ENCODE data around the gene MUS81. TPM values are rescaled to one million over a fixed set of nuclear protein-coding genes. Genes with fewer than 3 reads are reported as not detected.

Gene MUS81
- total and polyA plus RNA-seq, 11 donors, result 24.6 to 56.1 (median 35.9) TPM

DNA sequence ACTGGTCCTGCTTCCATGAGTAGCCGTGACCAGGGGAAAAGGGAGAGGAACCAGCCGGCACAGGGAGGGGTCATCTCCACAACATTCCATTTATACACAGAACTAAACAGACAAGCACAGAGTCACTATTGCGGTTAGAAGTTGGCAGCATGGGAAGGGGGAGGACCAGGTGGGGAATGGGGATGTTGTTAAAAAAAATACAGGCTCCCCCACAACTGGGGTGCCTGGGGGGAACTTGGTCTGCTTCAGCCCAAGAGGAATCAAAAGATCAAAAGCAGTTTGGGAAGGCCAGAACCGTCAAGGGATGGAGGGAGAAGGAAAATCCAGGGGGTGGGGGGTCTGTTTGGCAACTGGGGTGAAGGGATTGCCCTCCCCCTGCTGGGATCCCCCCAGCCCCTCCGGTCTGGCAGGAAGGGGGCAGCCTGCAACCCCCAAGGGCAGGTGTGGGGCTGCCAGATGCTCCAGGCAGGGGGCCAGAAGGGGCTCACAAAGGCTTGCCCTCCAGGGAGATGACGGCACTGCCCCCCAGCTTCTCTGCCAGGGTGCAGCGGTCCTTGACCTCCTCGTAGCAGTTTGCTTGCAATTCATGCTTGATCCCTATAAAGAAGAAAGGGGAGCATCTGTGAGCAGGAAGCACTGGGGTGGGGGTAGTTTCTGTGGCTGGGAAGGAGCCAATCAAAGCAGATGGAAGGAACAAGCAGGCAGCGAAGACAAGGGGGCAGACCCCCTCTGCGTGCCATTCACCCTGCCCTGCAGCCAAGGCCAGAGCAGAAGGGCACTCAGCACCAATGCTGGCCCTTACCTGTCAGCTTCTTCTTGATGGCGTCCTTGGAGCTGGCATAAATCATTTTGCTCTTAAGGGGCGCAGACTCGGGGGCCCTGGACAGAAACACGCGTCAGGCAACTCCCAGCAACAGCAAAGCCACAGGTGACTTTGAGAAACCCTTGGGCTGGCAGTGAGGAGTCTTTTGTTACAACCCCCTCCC lies 5.1 kb upstream of the MUS81 start:
- peaks cover 0 to 60% (median 50%) of the 10 kb centered on the region in 9 donors for H3K36me3 ChIP-seq
- H3K27me3 ChIP-seq, result no peaks in the 10 kb centered on the region
- DNase-seq (peak in 2 of 5 donors; percentile 18 to 57), ATAC-seq (no peak)
- H3K27ac ChIP-seq, result no peak overlapping the region
- WGBS, 4 donors, result 76 to 81% (median 78%) methylated on average over 15 of the region's 15 CpGs
- no peak overlapping the region for H3K4me3 ChIP-seq
- H3K4me1 ChIP-seq, result peaks cover 0 to 39% (median 18%) of the 10 kb centered on the region in 12 donors
- peaks cover 0 to 10% (median 2%) of the 10 kb centered on the region in 12 donors for H3K9me3 ChIP-seq
- TF ChIP-seq, protein P1, sequence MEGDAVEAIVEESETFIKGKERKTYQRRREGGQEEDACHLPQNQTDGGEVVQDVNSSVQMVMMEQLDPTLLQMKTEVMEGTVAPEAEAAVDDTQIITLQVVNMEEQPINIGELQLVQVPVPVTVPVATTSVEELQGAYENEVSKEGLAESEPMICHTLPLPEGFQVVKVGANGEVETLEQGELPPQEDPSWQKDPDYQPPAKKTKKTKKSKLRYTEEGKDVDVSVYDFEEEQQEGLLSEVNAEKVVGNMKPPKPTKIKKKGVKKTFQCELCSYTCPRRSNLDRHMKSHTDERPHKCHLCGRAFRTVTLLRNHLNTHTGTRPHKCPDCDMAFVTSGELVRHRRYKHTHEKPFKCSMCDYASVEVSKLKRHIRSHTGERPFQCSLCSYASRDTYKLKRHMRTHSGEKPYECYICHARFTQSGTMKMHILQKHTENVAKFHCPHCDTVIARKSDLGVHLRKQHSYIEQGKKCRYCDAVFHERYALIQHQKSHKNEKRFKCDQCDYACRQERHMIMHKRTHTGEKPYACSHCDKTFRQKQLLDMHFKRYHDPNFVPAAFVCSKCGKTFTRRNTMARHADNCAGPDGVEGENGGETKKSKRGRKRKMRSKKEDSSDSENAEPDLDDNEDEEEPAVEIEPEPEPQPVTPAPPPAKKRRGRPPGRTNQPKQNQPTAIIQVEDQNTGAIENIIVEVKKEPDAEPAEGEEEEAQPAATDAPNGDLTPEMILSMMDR (IDR thresholded peaks at IDR 0.05), result no peak
- no peak for TF ChIP-seq POLR2A (IDR thresholded peaks at IDR 0.05)
- intact Hi-C loops (cut with DNase I), result loop anchor here in 2 of 10 donors (5.0 to 10.0 kb wide), 3 partner anchors 193 to 410 kb away; partner anchors contain the start of genes PCNX3 (in 1 of the 2), RAB1B (in 1 of the 2) and RELA (in 1 of the 2)

GRCh38 chr11:65855927-65856363 lies 4.3 kb upstream of the MUS81 start:
- peaks cover 0 to 9% (median 2%) of the 10 kb centered on the region in 12 donors for H3K9me3 ChIP-seq
- ATAC-seq, result no peak
- intact Hi-C loops (cut with DNase I), result loop anchor here in 2 of 10 donors (5.0 to 10.0 kb wide), 3 partner anchors 194 to 409 kb away; partner anchors contain the start of genes PCNX3 (in 1 of the 2), RAB1B (in 1 of the 2) and RELA (in 1 of the 2)
- H3K27ac ChIP-seq, result peak overlapping the region in 1 of 12 donors; percentile 98
- no peaks in the 10 kb centered on the region for H3K27me3 ChIP-seq
- peak in 1 of 5 donors; percentile 9 for DNase-seq
- WGBS, 4 donors, result 82 to 88% (median 86%) methylated on average over 15 of the region's 15 CpGs
- no peak for TF ChIP-seq POLR2A (IDR thresholded peaks at IDR 0.05)
- TF ChIP-seq, protein P1 (IDR thresholded peaks at IDR 0.05), result no peak
- peaks cover 0 to 41% (median 19%) of the 10 kb centered on the region in 12 donors for H3K4me1 ChIP-seq
- H3K4me3 ChIP-seq, result peak overlapping the region in 10 of 12 donors; percentile 74 to 100 (median 90)
- H3K36me3 ChIP-seq, result peaks cover 0 to 58% (median 48%) of the 10 kb centered on the region in 9 donors

GRCh38 chr11:65856689-65857499 lies 3.3 kb upstream of the MUS81 start:
- WGBS, 4 donors, result 1 to 3% (median 2%) methylated on average over 31 to 57 of the region's 57 CpGs
- Histone ChIP-seq H3K27me3 (no peaks in the 10 kb centered on the region), H3K9me3 (no peaks in the 10 kb centered on the region), H3K27ac (peak overlapping the region; percentile 94 to 99 (median 98)), H3K4me3 (peak overlapping the region; percentile 74 to 100 (median 94)), H3K4me1 (peaks cover 0 to 50% (median 29%) of the 10 kb centered on the region in 12 donors), H3K36me3 (peaks cover 0 to 51% (median 44%) of the 10 kb centered on the region in 9 donors)
- TF ChIP-seq, protein P1 (IDR thresholded peaks at IDR 0.05), result no peak
- TF ChIP-seq POLR2A (IDR thresholded peaks at IDR 0.05), result peak in 1 of 2 donors; percentile 37
- peak in 3 of 4 donors; percentile 35 to 56 (median 38) for ATAC-seq
- DNase-seq, result peak; percentile 85 to 91 (median 88)
- intact Hi-C loops (cut with DNase I), result loop anchor here in 2 of 10 donors (5.0 to 10.0 kb wide), 3 partner anchors 195 to 408 kb away; partner anchors contain the start of genes PCNX3 (in 1 of the 2), RAB1B (in 1 of the 2) and RELA (in 1 of the 2)

Measured in heart left ventricle (tissue), 16 donors.